Dendritic cell treated with granulocyte-macrophage colony-stimulating factor and Interleukin-4, amounts not matched to agents 40 ng/mL and 50 ng/mL, for 4 days (primary cell): ENCODE results near the gene FAM229B.
"Not testable (repeated sequence)": the region's sequence is repeated elsewhere in the genome, so short reads cannot be mapped to it uniquely, and the experiment has no call there.

Experiments used
- H3K27ac Mint-ChIP-seq: one replicate; pipeline ENCODE4 v1.8.0; 2022; ENCODE audit warnings: mild to moderate bottlenecking, mixed read lengths
- H3K27me3 Mint-ChIP-seq: one replicate; pipeline ENCODE4 v1.8.0; 2022; ENCODE audit warnings: mild to moderate bottlenecking, mixed read lengths
- H3K36me3 Mint-ChIP-seq: one replicate; pipeline ENCODE4 v1.8.0; 2022; ENCODE audit warnings: low read depth, mixed read lengths
- H3K4me1 Mint-ChIP-seq: one replicate; pipeline ENCODE4 v1.8.0; 2022; ENCODE audit warnings: low read depth, mixed read lengths
- H3K4me3 Mint-ChIP-seq: one replicate; pipeline ENCODE4 v1.8.0; 2022; ENCODE audit warnings: mild to moderate bottlenecking, moderate library complexity, mixed read lengths
- H3K9me3 Mint-ChIP-seq: one replicate; pipeline ENCODE4 v1.8.0; 2022; ENCODE audit warnings: mixed read lengths
- intact Hi-C: fragments of 100-400 bp; cut with micrococcal nuclease; formaldehyde crosslinking; loops from one replicate; pipeline ENCODE4 v1.15.0; 2022

Gene FAM229B

DNA sequence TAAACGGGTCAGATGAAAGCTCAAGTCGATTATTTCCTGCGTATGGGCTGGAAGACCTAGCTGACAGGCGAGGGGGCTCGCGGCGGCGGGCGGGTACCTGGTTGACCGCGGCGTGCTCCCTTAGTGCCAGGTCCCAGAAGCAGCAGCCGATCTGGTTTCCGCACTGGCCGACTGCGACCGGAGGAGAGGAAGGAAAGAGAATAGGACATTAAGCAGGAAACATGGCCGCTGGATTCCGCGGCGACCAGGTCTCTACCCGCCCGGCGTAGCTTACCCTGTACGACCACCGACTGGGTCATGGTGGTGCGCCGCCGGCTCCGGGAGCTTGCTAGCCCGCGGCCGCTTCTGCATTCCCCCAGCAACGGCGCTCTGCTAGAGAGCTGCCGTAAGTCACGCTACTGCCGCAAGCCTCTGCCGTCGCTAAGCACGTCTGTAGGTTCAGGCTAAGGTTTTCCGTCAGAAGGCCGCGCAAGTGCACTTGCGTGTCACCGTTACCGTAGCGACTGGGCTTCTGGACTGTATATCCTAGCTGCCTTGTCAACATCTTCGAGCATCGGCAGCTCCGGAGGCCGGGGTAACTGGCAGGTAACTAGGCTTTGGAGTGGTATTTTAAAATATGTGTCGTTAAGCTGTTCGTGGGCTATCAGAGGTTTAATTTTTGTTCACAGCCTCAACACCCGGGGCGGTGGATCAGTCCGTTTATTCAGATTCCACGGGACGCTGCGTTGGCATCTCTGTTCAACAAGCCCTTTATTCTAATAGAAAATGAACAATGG, at the start of gene FAM229B, which contains the start of gene TUBE1:
TSS of gene FAM229B (plus strand) at position 456 of the 776 bp plus-strand sequence. CDS start 11,693 bp downstream, outside the sequence.
TSS of gene TUBE1 (minus strand) at position 347 of the 776 bp plus-strand sequence. CDS start at position 299, 48 bp downstream.
- Mint-ChIP-seq H3K4me3 (no peak within 1 kb of the TSS), H3K9me3 (no peaks in the 10 kb centered on the region), H3K4me1 (peaks cover 17% of the 10 kb centered on the region), H3K27me3 (peaks cover 8% of the 10 kb centered on the region), H3K36me3 (no peaks in the 10 kb centered on the region), H3K27ac (no peak within 1 kb of the TSS)
- intact Hi-C loops = loop anchor here (1.0 kb wide), 1 partner anchor 76 kb away; no protein-coding TSS in a partner anchor

GRCh38 chr6:112037783-112038216, 49.6 kb upstream of the FAM229B start:
- H3K27ac Mint-ChIP-seq = no peak overlapping the region
- no peaks in the 10 kb centered on the region for H3K36me3 Mint-ChIP-seq
- H3K4me3 Mint-ChIP-seq = no peak overlapping the region
- H3K4me1 Mint-ChIP-seq = peaks cover 10% of the 10 kb centered on the region
- no peaks in the 10 kb centered on the region for H3K9me3 Mint-ChIP-seq
- H3K27me3 Mint-ChIP-seq = no peaks in the 10 kb centered on the region
- intact Hi-C loops = no loop called here

- H3K36me3 Mint-ChIP-seq = no peaks in the 10 kb centered on the region
- intact Hi-C loops = no loop called here
Observed at GRCh38 chr6:112038268-112038667, 49.1 kb upstream of the FAM229B start.

GRCh38 chr6:112038756-112039430, 48.5 kb upstream of the FAM229B start:
- Mint-ChIP-seq H3K4me3 (no peak overlapping the region), H3K9me3 (no peaks in the 10 kb centered on the region), H3K36me3 (no peaks in the 10 kb centered on the region), H3K4me1 (peaks cover 10% of the 10 kb centered on the region), H3K27me3 (no peaks in the 10 kb centered on the region), H3K27ac (no peak overlapping the region)
- intact Hi-C loops = no loop called here

More at GRCh38 chr6:112038268-112038667, 49.1 kb upstream of the FAM229B start:
- no peak overlapping the region for H3K27ac Mint-ChIP-seq
- H3K9me3 Mint-ChIP-seq = no peaks in the 10 kb centered on the region
- no peaks in the 10 kb centered on the region for H3K27me3 Mint-ChIP-seq
- peaks cover 10% of the 10 kb centered on the region for H3K4me1 Mint-ChIP-seq
- H3K4me3 Mint-ChIP-seq = no peak overlapping the region

DNA sequence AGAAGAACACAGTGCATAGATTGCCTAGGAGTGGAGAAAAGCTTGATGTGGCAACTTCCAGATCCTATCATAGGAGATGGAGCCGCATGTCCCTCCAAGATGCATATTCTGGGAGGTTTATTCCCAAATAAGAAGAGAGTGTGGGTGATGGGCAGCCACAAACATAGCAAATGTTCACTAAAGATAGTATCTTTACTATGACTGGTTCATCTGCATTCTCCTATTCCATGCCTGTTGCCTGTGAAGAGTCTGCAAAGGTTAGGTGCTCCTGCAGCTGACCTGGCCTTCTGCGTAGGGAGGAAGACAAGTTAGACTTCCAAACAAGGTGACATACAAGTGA, 48.0 kb upstream of the FAM229B start:
- intact Hi-C loops = no loop called here
- H3K9me3 Mint-ChIP-seq = no peaks in the 10 kb centered on the region
- no peak overlapping the region for H3K4me3 Mint-ChIP-seq
- H3K27me3 Mint-ChIP-seq = no peaks in the 10 kb centered on the region
- H3K4me1 Mint-ChIP-seq = peaks cover 10% of the 10 kb centered on the region
- no peaks in the 10 kb centered on the region for H3K36me3 Mint-ChIP-seq
- no peak overlapping the region for H3K27ac Mint-ChIP-seq

GRCh38 chr6:112040956-112041355, 46.4 kb upstream of the FAM229B start:
- H3K4me1 Mint-ChIP-seq = peaks cover 10% of the 10 kb centered on the region
- intact Hi-C loops = loop anchor here (5.0 to 10.0 kb wide), 3 partner anchors 44 to 786 kb away; partner anchors contain the start of gene REV3L
- no peaks in the 10 kb centered on the region for H3K9me3 Mint-ChIP-seq
- no peak overlapping the region for H3K4me3 Mint-ChIP-seq
- no peaks in the 10 kb centered on the region for H3K27me3 Mint-ChIP-seq
- no peaks in the 10 kb centered on the region for H3K36me3 Mint-ChIP-seq
- no peak overlapping the region for H3K27ac Mint-ChIP-seq

- H3K36me3 Mint-ChIP-seq = no peaks in the 10 kb centered on the region
- no peak overlapping the region for H3K4me3 Mint-ChIP-seq
- no peaks in the 10 kb centered on the region for H3K9me3 Mint-ChIP-seq
- intact Hi-C loops = loop anchor here (5.0 to 10.0 kb wide), 3 partner anchors 44 to 787 kb away; partner anchors contain the start of gene REV3L
- no peaks in the 10 kb centered on the region for H3K27me3 Mint-ChIP-seq
- peaks cover 10% of the 10 kb centered on the region for H3K4me1 Mint-ChIP-seq
- no peak overlapping the region for H3K27ac Mint-ChIP-seq
Observed at GRCh38 chr6:112041535-112041934, 45.9 kb upstream of the FAM229B start.

DNA sequence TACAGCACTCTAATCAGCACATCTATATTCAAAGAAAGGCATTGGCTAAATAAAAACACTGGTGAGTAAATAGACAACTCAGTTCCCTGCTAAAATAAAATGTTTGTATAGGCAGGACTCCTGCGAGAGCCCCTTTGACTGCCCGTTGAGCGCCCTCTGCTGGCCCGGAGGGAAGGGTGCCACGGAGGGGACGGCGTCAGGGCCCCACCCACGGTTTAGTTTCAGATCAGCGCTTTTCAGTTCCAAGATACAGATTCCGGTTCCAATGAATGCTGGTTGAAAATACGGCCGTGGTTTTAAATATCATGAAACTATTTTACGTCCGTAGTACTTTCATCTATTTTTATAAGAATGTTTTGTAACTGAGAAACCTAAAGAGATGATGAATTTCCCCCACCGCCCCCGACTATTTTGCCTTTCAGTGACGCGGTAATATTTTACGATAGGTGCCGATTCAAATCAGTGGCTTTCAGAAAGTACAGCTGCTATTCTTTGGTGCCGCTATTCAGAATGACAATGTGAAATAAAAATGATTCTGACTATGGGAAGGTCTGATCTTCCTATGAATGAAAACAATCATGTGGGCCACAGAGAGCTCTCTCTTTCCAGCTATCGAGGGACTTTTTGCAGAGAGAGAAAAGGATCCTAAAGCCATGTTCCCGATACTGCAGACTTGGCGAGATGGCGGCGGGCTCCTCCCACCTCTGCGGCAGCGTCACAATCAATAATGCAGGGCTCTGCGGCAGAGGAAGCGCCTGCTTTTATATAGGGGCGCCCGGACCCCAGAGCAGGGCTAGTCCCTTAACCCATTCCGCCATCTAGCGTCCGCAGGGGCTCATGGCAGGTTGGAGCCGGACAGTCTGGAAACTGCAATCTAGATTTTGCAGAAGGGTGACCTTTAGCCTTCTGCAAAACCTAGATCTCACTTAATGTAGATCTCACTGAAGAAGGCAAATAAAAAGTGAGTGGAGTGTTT, 44.1 kb upstream of the FAM229B start:
- H3K4me1 Mint-ChIP-seq = peaks cover 10% of the 10 kb centered on the region
- H3K36me3 Mint-ChIP-seq = no peaks in the 10 kb centered on the region
- peak overlapping the region; percentile 92 for H3K27ac Mint-ChIP-seq
- H3K4me3 Mint-ChIP-seq = peak overlapping the region; percentile 76
- H3K9me3 Mint-ChIP-seq = no peaks in the 10 kb centered on the region
- H3K27me3 Mint-ChIP-seq = no peaks in the 10 kb centered on the region
- intact Hi-C loops = loop anchor here (1.0 to 10.0 kb wide), 4 partner anchors 46 to 789 kb away; partner anchors contain the start of gene REV3L

GRCh38 chr6:112044196-112044595, 43.2 kb upstream of the FAM229B start:
- Mint-ChIP-seq H3K9me3 (no peaks in the 10 kb centered on the region), H3K27me3 (no peaks in the 10 kb centered on the region), H3K27ac (no peak overlapping the region), H3K36me3 (no peaks in the 10 kb centered on the region), H3K4me3 (no peak overlapping the region), H3K4me1 (peaks cover 14% of the 10 kb centered on the region)
- intact Hi-C loops = loop anchor here (5.0 to 10.0 kb wide), 3 partner anchors 47 to 789 kb away; partner anchors contain the start of gene REV3L

DNA sequence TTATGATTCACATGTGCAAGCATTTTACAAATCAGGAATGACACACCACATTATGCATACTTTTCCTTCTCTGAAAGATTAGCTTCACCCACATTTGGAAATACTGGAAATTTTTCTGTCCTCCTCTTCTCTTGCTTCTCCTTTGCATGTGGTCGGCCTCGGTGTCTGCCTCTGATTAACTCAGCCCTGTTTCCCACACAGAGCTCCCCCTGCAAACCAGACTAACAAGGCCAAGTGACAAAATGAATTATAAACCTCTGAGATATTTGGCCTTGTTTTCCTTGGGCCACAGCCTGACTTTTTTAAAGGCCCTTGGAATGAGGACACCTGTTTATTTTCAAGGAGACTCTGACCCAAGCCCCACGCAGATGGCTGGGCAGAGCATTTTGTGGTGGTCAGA, 42.5 kb upstream of the FAM229B start:
- intact Hi-C loops = loop anchor here (5.0 to 10.0 kb wide), 3 partner anchors 48 to 790 kb away; partner anchors contain the start of gene REV3L
- Mint-ChIP-seq H3K36me3 (no peaks in the 10 kb centered on the region), H3K4me3 (no peak overlapping the region), H3K27ac (no peak overlapping the region), H3K27me3 (no peaks in the 10 kb centered on the region), H3K4me1 (peaks cover 15% of the 10 kb centered on the region), H3K9me3 (no peaks in the 10 kb centered on the region)

GRCh38 chr6:112047523-112047922, 39.9 kb upstream of the FAM229B start:
- H3K4me3 Mint-ChIP-seq, H3K9me3 Mint-ChIP-seq, H3K27me3 Mint-ChIP-seq, H3K4me1 Mint-ChIP-seq, H3K36me3 Mint-ChIP-seq, H3K27ac Mint-ChIP-seq: not testable (repeated sequence)
- intact Hi-C loops = loop anchor here (10.0 kb wide), 1 partner anchor 793 kb away; a partner anchor contains a TSS

DNA sequence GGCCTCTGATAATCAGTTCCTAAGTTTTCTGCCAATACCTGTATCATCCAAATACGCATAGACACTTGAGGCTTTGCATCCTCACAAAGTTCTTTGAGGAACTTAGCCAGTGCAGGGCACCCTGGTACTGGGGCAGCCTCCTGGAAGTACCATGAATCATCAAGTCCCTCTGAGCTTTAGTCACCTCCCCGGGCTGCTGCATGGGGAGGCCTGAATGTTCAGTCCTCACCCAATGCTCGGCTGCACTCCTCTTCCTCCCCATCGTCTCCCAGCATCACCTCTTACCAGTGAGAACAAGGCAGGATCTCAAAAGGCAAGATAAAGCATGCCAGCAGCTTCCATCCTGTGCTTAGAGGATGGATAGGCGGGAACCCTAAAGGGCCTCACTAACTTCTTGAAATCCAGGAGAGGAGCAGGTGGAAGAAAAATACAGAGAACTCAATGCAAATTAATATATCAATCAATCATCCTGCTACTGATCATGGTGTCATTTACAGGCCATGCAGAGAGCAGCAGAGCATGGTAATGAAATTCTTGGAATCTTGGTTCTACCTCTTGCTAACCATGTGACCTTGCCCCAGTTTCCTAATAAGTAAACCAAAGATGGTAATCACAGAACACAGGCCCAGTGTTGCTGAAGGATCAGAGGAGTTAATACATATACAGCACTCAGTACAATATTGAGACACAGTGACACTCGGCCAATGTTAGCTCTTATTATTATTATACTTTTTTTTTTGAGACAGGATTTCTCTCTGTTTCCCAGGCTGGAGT, 38.2 kb upstream of the FAM229B start:
- intact Hi-C loops = loop anchor here (10.0 kb wide), 1 partner anchor 794 kb away; a partner anchor contains a TSS
- Mint-ChIP-seq H3K27me3 (no peaks in the 10 kb centered on the region), H3K9me3 (no peaks in the 10 kb centered on the region)

More for the DNA sequence above, 38.2 kb upstream of the FAM229B start:
- Mint-ChIP-seq H3K4me3 (no peak overlapping the region), H3K36me3 (no peaks in the 10 kb centered on the region), H3K27ac (no peak overlapping the region), H3K4me1 (peaks cover 10% of the 10 kb centered on the region)
